ENCODE results near the gene SPAG17. TPM values are rescaled to one million over a fixed set of nuclear protein-coding genes. Genes with fewer than 3 reads are reported as not detected.

SPAG17 gene
- total RNA-seq, 1 experiment from 2014 or later, result not detected

DNA sequence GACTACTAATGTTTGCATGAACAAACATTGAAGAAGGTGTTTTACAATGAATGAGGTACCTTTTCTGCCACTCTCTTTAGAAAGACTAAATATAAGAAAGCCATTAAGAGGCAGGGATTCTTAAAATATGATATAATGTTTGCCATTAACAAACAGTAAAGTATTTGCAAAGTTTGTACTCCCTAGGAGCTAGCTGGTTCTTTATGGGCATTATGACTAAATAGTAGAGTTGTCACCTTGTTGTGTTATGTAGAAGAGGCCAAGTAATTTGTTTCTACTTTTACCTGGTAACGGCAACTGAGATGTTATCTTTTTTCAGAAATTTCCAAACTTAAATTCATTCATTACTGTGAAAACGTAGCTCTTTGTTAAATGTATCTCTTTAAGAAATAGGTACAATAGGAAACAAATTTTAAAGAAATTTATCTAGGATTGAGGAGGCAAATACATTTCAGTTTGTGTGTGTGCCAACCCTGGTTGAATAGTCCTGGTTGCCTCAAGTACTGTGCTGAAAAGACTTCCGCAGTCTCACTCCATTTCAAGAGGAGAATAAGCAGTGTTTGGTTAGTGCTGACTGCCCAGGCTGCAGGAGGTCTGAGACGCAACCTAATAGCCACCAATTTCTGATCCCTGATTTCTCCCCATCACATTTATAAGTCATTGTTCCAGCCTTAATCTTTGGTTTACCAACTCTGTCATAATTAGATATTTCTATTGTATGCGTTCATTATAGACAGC, 203.4 kb downstream of the SPAG17 start:
- Mint-ChIP-seq H3K4me3 (ENCODE audit: unreplicated experiment) (no peak overlapping the region), H3K27me3 (ENCODE audit: insufficient read depth, unreplicated experiment) (no peaks in the 10 kb centered on the region), H3K27ac (ENCODE audit: low read depth, unreplicated experiment) (no peak overlapping the region), H3K9me3 (ENCODE audit: unreplicated experiment) (peaks cover 7% of the 10 kb centered on the region), H3K4me1 (ENCODE audit: insufficient read depth, unreplicated experiment) (no peaks in the 10 kb centered on the region), H3K36me3 (ENCODE audit: insufficient read depth, unreplicated experiment) (no peaks in the 10 kb centered on the region)
- intact Hi-C loops (cut with micrococcal nuclease), result no loop called here
- no peak for DNase-seq (ENCODE audit: unreplicated experiment)
- ChIA-PET POLR2A (interaction anchor here (0.6 kb wide), 1 partner anchor 61 kb away, joined by 3 read pairs; no protein-coding TSS in a partner anchor), CTCF (no interaction called here)
- no TSS peak for BruUV-seq (replicated peaks)
- TF ChIP-seq, protein P1, sequence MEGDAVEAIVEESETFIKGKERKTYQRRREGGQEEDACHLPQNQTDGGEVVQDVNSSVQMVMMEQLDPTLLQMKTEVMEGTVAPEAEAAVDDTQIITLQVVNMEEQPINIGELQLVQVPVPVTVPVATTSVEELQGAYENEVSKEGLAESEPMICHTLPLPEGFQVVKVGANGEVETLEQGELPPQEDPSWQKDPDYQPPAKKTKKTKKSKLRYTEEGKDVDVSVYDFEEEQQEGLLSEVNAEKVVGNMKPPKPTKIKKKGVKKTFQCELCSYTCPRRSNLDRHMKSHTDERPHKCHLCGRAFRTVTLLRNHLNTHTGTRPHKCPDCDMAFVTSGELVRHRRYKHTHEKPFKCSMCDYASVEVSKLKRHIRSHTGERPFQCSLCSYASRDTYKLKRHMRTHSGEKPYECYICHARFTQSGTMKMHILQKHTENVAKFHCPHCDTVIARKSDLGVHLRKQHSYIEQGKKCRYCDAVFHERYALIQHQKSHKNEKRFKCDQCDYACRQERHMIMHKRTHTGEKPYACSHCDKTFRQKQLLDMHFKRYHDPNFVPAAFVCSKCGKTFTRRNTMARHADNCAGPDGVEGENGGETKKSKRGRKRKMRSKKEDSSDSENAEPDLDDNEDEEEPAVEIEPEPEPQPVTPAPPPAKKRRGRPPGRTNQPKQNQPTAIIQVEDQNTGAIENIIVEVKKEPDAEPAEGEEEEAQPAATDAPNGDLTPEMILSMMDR (IDR thresholded peaks at IDR 0.05; ENCODE audit: unreplicated experiment), result no peak

DNA sequence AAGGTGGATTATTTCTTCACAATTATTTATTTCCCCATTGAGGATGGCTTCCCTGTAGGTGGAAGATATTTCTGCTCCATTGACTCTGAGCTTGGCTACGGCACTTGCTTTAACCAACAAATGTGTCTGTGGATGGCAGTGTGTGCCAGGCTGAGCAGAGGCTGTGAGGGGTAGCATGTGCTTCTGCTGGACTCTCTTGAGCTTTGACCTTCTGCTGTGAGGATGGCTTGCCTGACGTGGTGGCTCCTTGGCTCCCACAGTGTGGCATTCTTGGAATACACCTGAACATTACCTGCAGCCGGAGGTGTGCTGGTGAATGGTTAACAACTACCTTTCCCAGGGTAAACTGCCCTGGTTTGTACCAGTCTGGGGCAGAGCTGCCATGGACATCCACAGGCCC, 208.6 kb downstream of the SPAG17 start:
- intact Hi-C loops (cut with micrococcal nuclease), result no loop called here
- no peaks in the 10 kb centered on the region for H3K27me3 Mint-ChIP-seq (ENCODE audit: insufficient read depth, unreplicated experiment)
- TF ChIP-seq, protein P1 (IDR thresholded peaks at IDR 0.05; ENCODE audit: unreplicated experiment), result no peak
- no peaks in the 10 kb centered on the region for H3K36me3 Mint-ChIP-seq (ENCODE audit: insufficient read depth, unreplicated experiment)
- H3K4me3 Mint-ChIP-seq (ENCODE audit: unreplicated experiment), result no peak overlapping the region
- H3K27ac Mint-ChIP-seq (ENCODE audit: low read depth, unreplicated experiment), result no peak overlapping the region
- H3K4me1 Mint-ChIP-seq (ENCODE audit: insufficient read depth, unreplicated experiment), result no peaks in the 10 kb centered on the region
- no TSS peak for BruUV-seq (replicated peaks)
- no peak for DNase-seq (ENCODE audit: unreplicated experiment)
- ChIA-PET POLR2A (interaction anchor here (0.8 kb wide), 1 partner anchor 14 kb away, joined by 3 read pairs; no protein-coding TSS in a partner anchor), CTCF (no interaction called here)
- H3K9me3 Mint-ChIP-seq (ENCODE audit: unreplicated experiment), result no peaks in the 10 kb centered on the region

GRCh38 chr1:117971777-117972176, 213.3 kb downstream of the SPAG17 start:
- Mint-ChIP-seq H3K27ac (ENCODE audit: low read depth, unreplicated experiment) (no peak overlapping the region), H3K27me3 (ENCODE audit: insufficient read depth, unreplicated experiment) (no peaks in the 10 kb centered on the region), H3K9me3 (ENCODE audit: unreplicated experiment) (no peaks in the 10 kb centered on the region), H3K4me1 (ENCODE audit: insufficient read depth, unreplicated experiment) (peaks cover 11% of the 10 kb centered on the region), H3K4me3 (ENCODE audit: unreplicated experiment) (no peak overlapping the region), H3K36me3 (ENCODE audit: insufficient read depth, unreplicated experiment) (no peaks in the 10 kb centered on the region)
- BruUV-seq (replicated peaks), result no TSS peak
- DNase-seq (ENCODE audit: unreplicated experiment), result no peak
- intact Hi-C loops (cut with micrococcal nuclease), result no loop called here
- ChIA-PET CTCF (no interaction called here), POLR2A (no interaction called here)
- TF ChIP-seq, protein P1 (IDR thresholded peaks at IDR 0.05; ENCODE audit: unreplicated experiment), result no peak

GRCh38 chr1:117970252-117970651, 214.8 kb downstream of the SPAG17 start:
- H3K36me3 Mint-ChIP-seq (ENCODE audit: insufficient read depth, unreplicated experiment), result peaks cover 5% of the 10 kb centered on the region
- no peak overlapping the region for H3K4me3 Mint-ChIP-seq (ENCODE audit: unreplicated experiment)
- no peak for DNase-seq (ENCODE audit: unreplicated experiment)
- no peaks in the 10 kb centered on the region for H3K27me3 Mint-ChIP-seq (ENCODE audit: insufficient read depth, unreplicated experiment)
- ChIA-PET CTCF (no interaction called here), POLR2A (interaction anchor here (0.6 to 0.7 kb wide), 3 partner anchors 1090 to 1625 kb away, joined by 3 to 4 read pairs (median 4); no protein-coding TSS in a partner anchor)
- peaks cover 11% of the 10 kb centered on the region for H3K4me1 Mint-ChIP-seq (ENCODE audit: insufficient read depth, unreplicated experiment)
- TF ChIP-seq, protein P1 (IDR thresholded peaks at IDR 0.05; ENCODE audit: unreplicated experiment), result no peak
- H3K27ac Mint-ChIP-seq (ENCODE audit: low read depth, unreplicated experiment), result no peak overlapping the region
- H3K9me3 Mint-ChIP-seq (ENCODE audit: unreplicated experiment), result no peaks in the 10 kb centered on the region
- intact Hi-C loops (cut with micrococcal nuclease), result no loop called here
- no TSS peak for BruUV-seq (replicated peaks)

Data from MCF 10A (cell line).